Stimulated activated effector memory CD8-positive, alpha-beta T cell treated with anti-CD3 and anti-CD28 coated beads, Interleukin-12 subunit alpha, Interleukin-12 subunit beta, amount 100 ng/mL, for 72 hours (primary cell): ENCODE results near the gene CDK5R1.

Experiments
- ATAC-seq: fragments of 150-1000 bp; cut with Tn5 transposase; 2 replicates; pipeline ENCODE4 v1.10.0; 2021
- DNase-seq, 2 donors: peaks; one replicate each; pipeline ENCODE4 v3.0.0; 2021 to 2022; ENCODE audit warnings: low spot score in 2 of 2
- H3K27ac Mint-ChIP-seq: one replicate; pipeline ENCODE4 v1.8.0; 2022; ENCODE audit warnings: mild to moderate bottlenecking, mixed read lengths
- H3K36me3 Mint-ChIP-seq: one replicate; pipeline ENCODE4 v1.8.0; 2022; ENCODE audit warnings: mild to moderate bottlenecking, mixed read lengths
- H3K4me1 Mint-ChIP-seq: one replicate; pipeline ENCODE4 v1.8.0; 2022; ENCODE audit warnings: mixed read lengths
- H3K4me3 Mint-ChIP-seq: one replicate; pipeline ENCODE4 v1.8.0; 2022; ENCODE audit warnings: mild to moderate bottlenecking, mixed read lengths
- H3K9me3 Mint-ChIP-seq: one replicate; pipeline ENCODE4 v1.8.0; 2022; ENCODE audit warnings: mixed read lengths

CDK5R1 gene

GRCh38 chr17:32460054-32460453 is 26.7 kb upstream of the CDK5R1 start:
- peak overlapping the region; percentile 33 for H3K27ac Mint-ChIP-seq
- ATAC-seq (no peak), DNase-seq (no peak)
- no peaks in the 10 kb centered on the region for H3K9me3 Mint-ChIP-seq
- H3K4me3 Mint-ChIP-seq: no peak overlapping the region
- H3K36me3 Mint-ChIP-seq: peaks cover 100% of the 10 kb centered on the region
- H3K4me1 Mint-ChIP-seq: peaks cover 45% of the 10 kb centered on the region

- DNase-seq: no peak
Measured at GRCh38 chr17:32461498-32461852, 25.3 kb upstream of the CDK5R1 start.

GRCh38 chr17:32461853-32462617 is 24.8 kb upstream of the CDK5R1 start:
- H3K4me3 Mint-ChIP-seq: no peak overlapping the region
- H3K4me1 Mint-ChIP-seq: peaks cover 43% of the 10 kb centered on the region
- peak; percentile 51 to 79 for DNase-seq
- ATAC-seq: peak; percentile 80
- peaks cover 100% of the 10 kb centered on the region for H3K36me3 Mint-ChIP-seq
- no peaks in the 10 kb centered on the region for H3K9me3 Mint-ChIP-seq
- H3K27ac Mint-ChIP-seq: peak overlapping the region; percentile 30

More at GRCh38 chr17:32461498-32461852, 25.3 kb upstream of the CDK5R1 start:
- peak overlapping the region; percentile 30 for H3K27ac Mint-ChIP-seq
- no peaks in the 10 kb centered on the region for H3K9me3 Mint-ChIP-seq
- peaks cover 100% of the 10 kb centered on the region for H3K36me3 Mint-ChIP-seq
- peaks cover 43% of the 10 kb centered on the region for H3K4me1 Mint-ChIP-seq
- ATAC-seq: peak; percentile 45
- no peak overlapping the region for H3K4me3 Mint-ChIP-seq

GRCh38 chr17:32463304-32463703 is 23.5 kb upstream of the CDK5R1 start:
- DNase-seq (no peak), ATAC-seq (no peak)
- Mint-ChIP-seq H3K4me1 (peaks cover 35% of the 10 kb centered on the region), H3K9me3 (no peaks in the 10 kb centered on the region), H3K36me3 (peaks cover 100% of the 10 kb centered on the region), H3K27ac (no peak overlapping the region), H3K4me3 (no peak overlapping the region)

- H3K4me3 Mint-ChIP-seq: no peak overlapping the region
- H3K27ac Mint-ChIP-seq: no peak overlapping the region
- H3K4me1 Mint-ChIP-seq: peaks cover 27% of the 10 kb centered on the region
- DNase-seq (no peak), ATAC-seq (no peak)
- H3K36me3 Mint-ChIP-seq: peaks cover 100% of the 10 kb centered on the region
- no peaks in the 10 kb centered on the region for H3K9me3 Mint-ChIP-seq
Measured at GRCh38 chr17:32464374-32464773, 22.4 kb upstream of the CDK5R1 start.

- Mint-ChIP-seq H3K4me3 (no peak overlapping the region), H3K4me1 (no peaks in the 10 kb centered on the region), H3K36me3 (peaks cover 100% of the 10 kb centered on the region), H3K9me3 (no peaks in the 10 kb centered on the region), H3K27ac (no peak overlapping the region)
- ATAC-seq: no peak
- no peak for DNase-seq
Measured at GRCh38 chr17:32467949-32468348, 18.8 kb upstream of the CDK5R1 start.

- no peak for DNase-seq
- ATAC-seq: no peak
Measured at GRCh38 chr17:32470405-32471167, 16.2 kb upstream of the CDK5R1 start.

GRCh38 chr17:32471652-32472051 is 15.1 kb upstream of the CDK5R1 start:
- no peak overlapping the region for H3K27ac Mint-ChIP-seq
- H3K36me3 Mint-ChIP-seq: peaks cover 100% of the 10 kb centered on the region
- H3K4me3 Mint-ChIP-seq: no peak overlapping the region
- DNase-seq (no peak), ATAC-seq (no peak)
- no peaks in the 10 kb centered on the region for H3K4me1 Mint-ChIP-seq
- H3K9me3 Mint-ChIP-seq: no peaks in the 10 kb centered on the region

More at GRCh38 chr17:32470405-32471167, 16.2 kb upstream of the CDK5R1 start:
- Mint-ChIP-seq H3K4me3 (no peak overlapping the region), H3K27ac (peak overlapping the region; percentile 0), H3K36me3 (peaks cover 100% of the 10 kb centered on the region), H3K9me3 (no peaks in the 10 kb centered on the region), H3K4me1 (no peaks in the 10 kb centered on the region)

GRCh38 chr17:32475258-32475657 is 11.5 kb upstream of the CDK5R1 start:
- Mint-ChIP-seq H3K9me3 (no peaks in the 10 kb centered on the region), H3K4me1 (no peaks in the 10 kb centered on the region), H3K27ac (peak overlapping the region; percentile 35), H3K4me3 (no peak overlapping the region), H3K36me3 (peaks cover 100% of the 10 kb centered on the region)
- ATAC-seq (no peak), DNase-seq (no peak)

GRCh38 chr17:32477220-32477619 is 9.6 kb upstream of the CDK5R1 start:
- no peak overlapping the region for H3K27ac Mint-ChIP-seq
- H3K36me3 Mint-ChIP-seq: peaks cover 100% of the 10 kb centered on the region
- no peaks in the 10 kb centered on the region for H3K9me3 Mint-ChIP-seq
- DNase-seq: no peak
- no peak for ATAC-seq
- no peak overlapping the region for H3K4me3 Mint-ChIP-seq
- no peaks in the 10 kb centered on the region for H3K4me1 Mint-ChIP-seq

- DNase-seq (no peak), ATAC-seq (no peak)
- H3K36me3 Mint-ChIP-seq: peaks cover 94% of the 10 kb centered on the region
- no peaks in the 10 kb centered on the region for H3K9me3 Mint-ChIP-seq
- H3K4me1 Mint-ChIP-seq: peaks cover 4% of the 10 kb centered on the region
- no peak overlapping the region for H3K4me3 Mint-ChIP-seq
- H3K27ac Mint-ChIP-seq: peak overlapping the region; percentile 70
Measured at GRCh38 chr17:32479074-32479617, 7.6 kb upstream of the CDK5R1 start.

- H3K4me3 Mint-ChIP-seq: no peak overlapping the region
Measured at GRCh38 chr17:32481193-32481592, 5.6 kb upstream of the CDK5R1 start.

GRCh38 chr17:32482568-32483320 is 4.0 kb upstream of the CDK5R1 start:
- no peak for DNase-seq
- H3K9me3 Mint-ChIP-seq: no peaks in the 10 kb centered on the region
- peaks cover 11% of the 10 kb centered on the region for H3K4me1 Mint-ChIP-seq
- no peak overlapping the region for H3K4me3 Mint-ChIP-seq
- H3K36me3 Mint-ChIP-seq: peaks cover 62% of the 10 kb centered on the region
- peak overlapping the region; percentile 85 for H3K27ac Mint-ChIP-seq
- ATAC-seq: no peak

More at GRCh38 chr17:32481193-32481592, 5.6 kb upstream of the CDK5R1 start:
- Mint-ChIP-seq H3K9me3 (no peaks in the 10 kb centered on the region), H3K4me1 (peaks cover 6% of the 10 kb centered on the region), H3K27ac (peak overlapping the region; percentile 85), H3K36me3 (peaks cover 73% of the 10 kb centered on the region)
- ATAC-seq (no peak), DNase-seq (no peak)

- Mint-ChIP-seq H3K9me3 (no peaks in the 10 kb centered on the region), H3K4me3 (no peak overlapping the region), H3K27ac (peak overlapping the region; percentile 67), H3K36me3 (peaks cover 62% of the 10 kb centered on the region), H3K4me1 (peaks cover 19% of the 10 kb centered on the region)
- DNase-seq (no peak), ATAC-seq (peak; percentile 37)
Measured at GRCh38 chr17:32483451-32484019, 3.3 kb upstream of the CDK5R1 start.

- DNase-seq (no peak), ATAC-seq (no peak)
- Mint-ChIP-seq H3K27ac (peak overlapping the region; percentile 67), H3K4me1 (peaks cover 24% of the 10 kb centered on the region), H3K36me3 (peaks cover 62% of the 10 kb centered on the region), H3K4me3 (no peak overlapping the region), H3K9me3 (no peaks in the 10 kb centered on the region)
Measured at GRCh38 chr17:32484041-32484461, 2.7 kb upstream of the CDK5R1 start.
